Activated T-cell treated with anti-CD3 and anti-CD28 coated beads, Interleukin-2, amount 50 U/mL, for 24 hours (primary cell): ENCODE data around the gene APBA1.

Experiments used
- DNase-seq: peaks from one replicate; pipeline ENCODE4 v3.0.0-alpha.2; 2020
- H3K27ac Mint-ChIP-seq: 2 replicates; pipeline ENCODE4 v1.8.0; 2020; ENCODE audit warnings: mild to moderate bottlenecking, mixed read lengths
- H3K27me3 Mint-ChIP-seq: 2 replicates; pipeline ENCODE4 v1.8.0; 2020; ENCODE audit warnings: mixed read lengths
- H3K36me3 Mint-ChIP-seq: 2 replicates; pipeline ENCODE4 v1.8.0; 2020; ENCODE audit warnings: low read depth, mixed read lengths
- H3K4me1 Mint-ChIP-seq: 2 replicates; pipeline ENCODE4 v1.8.0; 2020; ENCODE audit warnings: low read depth, mixed read lengths
- H3K4me3 Mint-ChIP-seq: 2 replicates; pipeline ENCODE4 v1.8.0; 2020; ENCODE audit warnings: mild to moderate bottlenecking, moderate library complexity, mixed read lengths
- H3K9me3 Mint-ChIP-seq: 2 replicates; pipeline ENCODE4 v1.8.0; 2020; ENCODE audit warnings: mixed read lengths

APBA1 gene

DNA sequence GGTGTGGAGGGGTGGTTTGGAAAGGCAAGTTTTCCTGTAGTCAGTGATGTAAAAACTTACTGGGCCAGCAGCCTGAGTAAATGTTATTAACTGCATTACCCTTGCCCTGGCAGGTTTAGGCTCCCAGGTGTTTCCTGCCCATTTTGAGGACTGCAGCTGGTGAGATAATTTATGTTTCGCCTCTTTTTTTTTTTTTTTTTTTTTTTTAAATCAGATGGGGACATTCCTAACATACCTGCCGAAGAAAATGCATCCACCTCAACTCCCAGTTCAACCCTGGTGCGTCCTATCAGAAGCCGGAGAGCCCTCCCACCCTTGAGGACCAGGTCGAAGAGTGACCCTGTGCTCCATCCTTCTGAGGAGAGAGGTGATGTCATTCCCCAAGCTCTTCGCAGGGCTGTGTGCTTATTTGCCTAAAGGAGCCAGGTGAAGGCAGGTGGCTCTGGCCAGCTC lies 286.6 kb downstream of the APBA1 start:
- Mint-ChIP-seq H3K27me3 (peaks cover 15% of the 10 kb centered on the region), H3K27ac (no peak overlapping the region), H3K4me3 (no peak overlapping the region), H3K9me3 (no peaks in the 10 kb centered on the region), H3K4me1 (no peaks in the 10 kb centered on the region), H3K36me3 (no peaks in the 10 kb centered on the region)
- no peak for DNase-seq

DNA sequence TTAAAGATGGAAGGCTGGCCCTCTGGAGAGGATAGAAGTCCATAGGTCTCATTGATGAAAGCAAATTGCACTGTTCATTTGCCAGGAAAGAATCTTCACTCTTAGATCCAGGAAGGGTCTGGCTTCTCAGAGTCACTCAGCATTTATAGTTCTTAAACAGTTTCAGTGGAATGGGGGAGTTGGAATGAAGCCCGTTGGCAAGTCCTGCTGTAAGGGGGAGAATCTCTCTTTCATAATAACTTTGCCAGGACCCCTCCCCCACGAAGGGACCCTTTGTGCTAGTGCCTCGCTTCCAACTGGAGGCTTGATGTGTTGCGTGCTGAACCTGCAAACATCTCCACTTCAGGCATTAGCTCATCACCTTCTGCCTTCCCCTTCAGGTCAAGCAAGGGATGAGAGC lies 290.0 kb downstream of the APBA1 start:
- no peak overlapping the region for H3K4me3 Mint-ChIP-seq
- no peak overlapping the region for H3K27ac Mint-ChIP-seq
- H3K27me3 Mint-ChIP-seq, result peaks cover 21% of the 10 kb centered on the region
- H3K4me1 Mint-ChIP-seq, result no peaks in the 10 kb centered on the region
- DNase-seq, result no peak
- H3K9me3 Mint-ChIP-seq, result no peaks in the 10 kb centered on the region
- H3K36me3 Mint-ChIP-seq, result no peaks in the 10 kb centered on the region

DNA sequence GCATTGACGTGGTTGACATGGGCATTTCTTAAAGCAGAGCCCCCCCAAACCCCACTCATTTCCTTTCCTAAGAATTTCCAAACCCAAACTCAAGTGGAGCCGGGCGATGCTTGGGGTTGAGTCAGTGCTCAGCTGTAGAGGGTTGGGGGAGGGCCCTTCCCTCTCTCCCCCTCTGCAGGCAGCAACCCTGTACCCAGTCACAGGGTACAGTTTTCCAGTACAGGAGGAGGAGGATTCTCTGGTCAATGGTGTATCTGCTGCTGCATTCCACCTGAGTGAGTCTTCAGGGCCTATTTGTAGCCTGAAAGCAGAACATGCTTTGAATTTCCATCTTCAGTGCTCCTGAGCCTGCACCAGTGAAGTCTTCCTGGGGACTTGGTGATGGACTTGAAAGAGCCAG lies 291.4 kb downstream of the APBA1 start:
- DNase-seq, result no peak

DNA sequence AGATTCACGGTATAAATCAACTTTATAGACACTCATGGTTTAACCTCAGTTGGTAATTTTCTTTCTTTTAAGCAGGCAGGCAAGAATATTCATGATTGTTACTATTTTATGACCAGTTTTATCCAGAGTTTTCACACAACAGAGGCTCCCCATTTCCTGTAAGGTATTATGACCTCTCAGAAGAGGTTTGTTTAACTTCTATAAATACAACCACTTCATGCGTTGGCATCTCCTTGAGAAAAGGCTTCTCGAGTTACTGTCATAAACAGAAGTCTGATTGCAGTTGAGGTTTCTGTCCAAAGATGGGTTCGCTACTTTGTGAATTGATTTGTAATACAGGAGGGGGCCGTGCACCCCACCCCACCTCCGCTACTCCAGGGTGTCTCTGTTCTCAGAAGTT lies 291.9 kb downstream of the APBA1 start:
- no peak overlapping the region for H3K27ac Mint-ChIP-seq
- H3K36me3 Mint-ChIP-seq, result no peaks in the 10 kb centered on the region
- no peaks in the 10 kb centered on the region for H3K9me3 Mint-ChIP-seq
- H3K4me1 Mint-ChIP-seq, result no peaks in the 10 kb centered on the region
- H3K4me3 Mint-ChIP-seq, result no peak overlapping the region
- peaks cover 19% of the 10 kb centered on the region for H3K27me3 Mint-ChIP-seq
- no peak for DNase-seq

More for the DNA sequence above, 291.4 kb downstream of the APBA1 start:
- Mint-ChIP-seq H3K36me3 (no peaks in the 10 kb centered on the region), H3K27ac (no peak overlapping the region), H3K4me3 (no peak overlapping the region), H3K27me3 (peaks cover 21% of the 10 kb centered on the region), H3K4me1 (no peaks in the 10 kb centered on the region), H3K9me3 (no peaks in the 10 kb centered on the region)

DNA sequence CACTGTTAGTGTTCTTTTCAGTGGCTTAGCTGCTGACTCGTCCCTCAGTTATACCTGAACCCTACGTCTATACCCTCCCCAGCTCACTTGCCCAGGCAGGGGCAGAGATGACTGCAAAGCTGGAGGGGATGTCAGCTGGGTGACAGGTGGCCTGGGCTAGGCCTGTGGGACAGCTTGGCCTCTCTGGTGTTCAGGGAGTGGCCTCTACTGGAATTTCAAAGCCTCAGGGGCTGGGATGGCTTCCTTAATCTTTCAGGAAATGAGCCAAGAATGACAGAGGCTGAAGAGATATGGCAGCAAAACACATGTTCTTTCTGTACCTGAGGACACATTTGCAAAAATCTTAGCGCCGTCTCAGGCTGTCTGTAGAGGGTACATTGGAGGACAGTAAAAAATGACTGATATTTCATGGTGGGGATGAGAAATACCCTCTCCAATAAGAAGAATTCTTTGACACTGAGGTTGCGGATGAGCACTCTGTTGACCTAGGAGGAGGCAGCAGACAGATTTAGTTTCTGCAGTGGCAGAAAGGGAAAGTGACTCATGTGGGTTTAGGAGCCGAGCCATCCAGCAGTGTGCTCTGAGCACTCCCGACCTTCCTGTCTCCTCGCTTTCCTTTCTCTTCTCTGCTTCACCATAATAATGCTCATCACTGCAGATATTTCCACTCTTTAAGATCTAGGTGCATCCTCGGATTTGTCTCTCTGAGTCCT lies 292.7 kb downstream of the APBA1 start:
- Mint-ChIP-seq H3K36me3 (no peaks in the 10 kb centered on the region), H3K4me1 (no peaks in the 10 kb centered on the region), H3K9me3 (no peaks in the 10 kb centered on the region), H3K4me3 (no peak overlapping the region), H3K27ac (no peak overlapping the region), H3K27me3 (peaks cover 19% of the 10 kb centered on the region)
- no peak for DNase-seq

DNA sequence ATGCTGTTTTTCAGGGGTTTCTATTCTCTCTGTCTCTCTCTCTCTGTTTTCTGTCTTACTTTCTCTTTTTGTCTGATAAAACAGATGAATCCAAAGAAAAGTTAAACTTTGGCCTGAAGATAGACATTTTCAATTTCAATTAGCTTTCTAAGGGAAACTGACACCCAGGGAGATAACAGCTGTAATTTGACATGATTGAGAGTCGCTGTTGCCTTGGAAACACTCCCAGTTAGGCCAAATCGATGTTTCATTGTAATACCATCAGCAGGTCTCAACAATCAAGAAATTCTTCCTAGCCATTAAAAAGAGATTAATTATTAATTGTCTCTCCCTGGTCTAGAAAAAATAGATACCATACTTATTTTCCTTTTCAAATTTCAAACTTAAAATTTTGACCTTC lies 294.2 kb downstream of the APBA1 start:
- H3K27ac Mint-ChIP-seq, result no peak overlapping the region
- no peak for DNase-seq
- H3K4me1 Mint-ChIP-seq, result no peaks in the 10 kb centered on the region
- H3K4me3 Mint-ChIP-seq, result no peak overlapping the region
- peaks cover 11% of the 10 kb centered on the region for H3K27me3 Mint-ChIP-seq
- H3K36me3 Mint-ChIP-seq, result no peaks in the 10 kb centered on the region
- H3K9me3 Mint-ChIP-seq, result no peaks in the 10 kb centered on the region
